Stomach (tissue), 9 donors: ENCODE results near the gene STX18. TPM values are rescaled to one million over a fixed set of nuclear protein-coding genes. Genes with fewer than 3 reads are reported as not detected.

Source experiments
- DNase-seq, 2 donors: peaks; one replicate each; pipeline versions ENCODE4 v3.0.0 to v3.0.0-alpha.2; 2013 to 2019
- H3K27ac ChIP-seq, 5 donors: fragments of 200-600 bp in 4 of 5; sonication (generic) in 4 of 5; one replicate each; pipeline ENCODE4 v1.5.1; 2013 to 2019; ENCODE audit warnings: mild to moderate bottlenecking in 1 of 5, moderate library complexity in 1 of 5
- H3K27me3 ChIP-seq, 3 donors: fragments of 200-600 bp; sonication (generic); one replicate each; pipeline ENCODE4 v1.5.1; 2017 to 2019; ENCODE audit warnings: mixed run types in 1 of 3
- H3K36me3 ChIP-seq, 4 donors: fragments of 200-600 bp; sonication (generic); 1 replicate in 3 of 4; 2 replicates in 1 of 4; pipeline ENCODE4 v1.5.1; 2016 to 2019
- H3K4me1 ChIP-seq, 4 donors: fragments of 200-600 bp; sonication (generic); one replicate each; pipeline ENCODE4 v1.5.1; 2016 to 2019
- H3K4me3 ChIP-seq, 4 donors: fragments of 200-600 bp; sonication (generic) in 3 of 4; one replicate each; pipeline ENCODE4 v1.5.1; 2016 to 2019; ENCODE audit warnings: mild to moderate bottlenecking in 1 of 4
- H3K9me3 ChIP-seq, 4 donors: fragments of 200-600 bp; sonication (generic); one replicate each; pipeline ENCODE4 v1.5.1; 2016 to 2019
- EP300 ChIP-seq: sonication (generic); formaldehyde crosslinking; IDR thresholded peaks from one replicate; pipeline ENCODE4 v1.6.1; 2017; ENCODE audit warnings: antibody characterized with exemption
- POLR2A ChIP-seq, 4 donors: fragments of 450-650 bp; IDR thresholded peaks; one replicate each; pipeline ENCODE4 v1.6.1; 2016; ENCODE audit warnings: antibody characterized with exemption in 4 of 4, control low read depth in 2 of 4, mild to moderate bottlenecking in 1 of 4, moderate library complexity in 1 of 4
- POLR2AphosphoS5 ChIP-seq, 3 donors: sonication (generic); formaldehyde crosslinking; IDR thresholded peaks; one replicate each; pipeline ENCODE4 v1.6.1; 2016; ENCODE audit warnings: antibody characterized with exemption in 3 of 3
- WGBS, 5 donors: extraction: QIAGEN DNeasy Blood & Tissue Kit in 3 of 5; methylation state at CpG; one replicate each; pipeline versions ENCODE4 v1.1.5 to v1.1.7; 2013 to 2018; 5-methylcytosine and 5-hydroxymethylcytosine counted together
- intact Hi-C: fragments of 100-400 bp; cut with DNase I; formaldehyde crosslinking; loops from one replicate; pipeline ENCODE4 v1.15.1; 2023; ENCODE audit warnings: low total_unique reads
- polyA plus RNA-seq, 3 donors: library from polyadenylated mRNA; stranded (reverse); fragments of 200-250 nt; gene quantifications; one replicate each; pipeline ENCODE4 v1.2.3, GENCODE V29; 2013
- total RNA-seq, 5 donors: library from RNA; depleted of rRNA; stranded (reverse); fragments of >200 nt; gene quantifications; one replicate each; pipeline versions ENCODE4 v1.1.0 to v1.2.3, GENCODE V29; 2014 to 2016
- TF ChIP-seq, protein P1 (sequence below), 7 experiments: fragments of 450-650 bp in 4 of 7; fragments of 200-600 bp in 3 of 7; sonication (generic) in 3 of 7; IDR thresholded peaks; one replicate each; pipeline ENCODE4 v1.5.1; 2016 to 2019; ENCODE audit warnings: antibody characterized with exemption in 7 of 7, control low read depth in 2 of 7, mild to moderate bottlenecking in 1 of 7
- donor health status: healthy with polysubstance abuse.
- donor health status: Bipolar disorder and iron deficiency.
- donor health status: healthy.

The STX18 gene
- total and polyA plus RNA-seq, 8 donors, result 17.1 to 91.6 (median 26.3) TPM

- TF ChIP-seq POLR2AphosphoS5 (IDR thresholded peaks at IDR 0.05) (no peak), POLR2A (IDR thresholded peaks at IDR 0.05) (no peak), EP300 (no peak)
- TF ChIP-seq, protein P1, sequence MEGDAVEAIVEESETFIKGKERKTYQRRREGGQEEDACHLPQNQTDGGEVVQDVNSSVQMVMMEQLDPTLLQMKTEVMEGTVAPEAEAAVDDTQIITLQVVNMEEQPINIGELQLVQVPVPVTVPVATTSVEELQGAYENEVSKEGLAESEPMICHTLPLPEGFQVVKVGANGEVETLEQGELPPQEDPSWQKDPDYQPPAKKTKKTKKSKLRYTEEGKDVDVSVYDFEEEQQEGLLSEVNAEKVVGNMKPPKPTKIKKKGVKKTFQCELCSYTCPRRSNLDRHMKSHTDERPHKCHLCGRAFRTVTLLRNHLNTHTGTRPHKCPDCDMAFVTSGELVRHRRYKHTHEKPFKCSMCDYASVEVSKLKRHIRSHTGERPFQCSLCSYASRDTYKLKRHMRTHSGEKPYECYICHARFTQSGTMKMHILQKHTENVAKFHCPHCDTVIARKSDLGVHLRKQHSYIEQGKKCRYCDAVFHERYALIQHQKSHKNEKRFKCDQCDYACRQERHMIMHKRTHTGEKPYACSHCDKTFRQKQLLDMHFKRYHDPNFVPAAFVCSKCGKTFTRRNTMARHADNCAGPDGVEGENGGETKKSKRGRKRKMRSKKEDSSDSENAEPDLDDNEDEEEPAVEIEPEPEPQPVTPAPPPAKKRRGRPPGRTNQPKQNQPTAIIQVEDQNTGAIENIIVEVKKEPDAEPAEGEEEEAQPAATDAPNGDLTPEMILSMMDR (IDR thresholded peaks at IDR 0.05), result no peak
- no peaks in the 10 kb centered on the region for H3K27me3 ChIP-seq
- intact Hi-C loops, result no loop called here
- H3K4me1 ChIP-seq, result no peaks in the 10 kb centered on the region
- H3K36me3 ChIP-seq, result peaks cover 41 to 98% (median 94%) of the 10 kb centered on the region in 4 donors
- no peak overlapping the region for H3K27ac ChIP-seq
- DNase-seq, result peak in 1 of 2 donors; percentile 16
- H3K9me3 ChIP-seq, result no peaks in the 10 kb centered on the region
- no peak overlapping the region for H3K4me3 ChIP-seq
- WGBS, 5 donors, result 94 to 97% (median 97%) methylated on average over 12 of the region's 12 CpGs
Observed at GRCh38 chr4:4419896-4420295, 122.0 kb downstream of the STX18 start.

- DNase-seq, result peak in 1 of 2 donors; percentile 20
- Histone ChIP-seq H3K27ac (no peak overlapping the region), H3K4me1 (no peaks in the 10 kb centered on the region), H3K4me3 (no peak overlapping the region), H3K27me3 (no peaks in the 10 kb centered on the region), H3K36me3 (peaks cover 33 to 88% (median 84%) of the 10 kb centered on the region in 4 donors), H3K9me3 (no peaks in the 10 kb centered on the region)
- TF ChIP-seq, protein P1 (IDR thresholded peaks at IDR 0.05), result no peak
- TF ChIP-seq EP300 (no peak), POLR2AphosphoS5 (IDR thresholded peaks at IDR 0.05) (no peak), POLR2A (IDR thresholded peaks at IDR 0.05) (no peak)
- 75 to 93% (median 83%) methylated on average over 18 to 19 of the region's 19 CpGs for WGBS, 5 donors
- intact Hi-C loops, result no loop called here
Observed at GRCh38 chr4:4418676-4419390, 123.0 kb downstream of the STX18 start.

DNA sequence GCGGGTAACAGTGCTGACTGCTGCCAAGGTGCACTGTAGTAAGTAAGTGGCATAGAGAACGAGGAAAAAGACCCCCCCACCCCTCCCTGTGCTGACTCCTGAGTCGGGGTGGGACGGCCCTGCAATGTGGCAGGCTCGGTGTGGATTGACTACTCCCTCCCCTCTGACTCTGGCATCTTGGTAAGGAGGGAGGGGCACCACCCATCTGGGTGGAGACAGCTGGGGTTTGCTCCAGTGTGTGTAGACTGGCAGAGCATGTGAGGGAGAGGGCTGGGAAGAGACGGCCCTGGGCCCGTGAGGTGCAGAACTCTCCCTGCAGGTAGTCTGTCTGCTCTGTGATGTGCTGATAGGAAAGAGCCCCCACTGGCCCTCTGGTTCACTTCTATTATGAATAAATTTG, 124.0 kb downstream of the STX18 start:
- H3K4me1 ChIP-seq, result no peaks in the 10 kb centered on the region
- intact Hi-C loops, result no loop called here
- no peaks in the 10 kb centered on the region for H3K9me3 ChIP-seq
- no peaks in the 10 kb centered on the region for H3K27me3 ChIP-seq
- DNase-seq, result peak in 1 of 2 donors; percentile 17
- H3K36me3 ChIP-seq, result peaks cover 24 to 78% (median 74%) of the 10 kb centered on the region in 4 donors
- WGBS, 5 donors, result 67 to 80% (median 76%) methylated on average over 7 of the region's 7 CpGs
- TF ChIP-seq POLR2A (IDR thresholded peaks at IDR 0.05) (no peak), POLR2AphosphoS5 (IDR thresholded peaks at IDR 0.05) (no peak), EP300 (no peak)
- TF ChIP-seq, protein P1 (IDR thresholded peaks at IDR 0.05), result no peak
- H3K4me3 ChIP-seq, result no peak overlapping the region
- H3K27ac ChIP-seq, result no peak overlapping the region

- no peak overlapping the region for H3K4me3 ChIP-seq
- no peaks in the 10 kb centered on the region for H3K4me1 ChIP-seq
- no peak for DNase-seq
- TF ChIP-seq POLR2AphosphoS5 (IDR thresholded peaks at IDR 0.05) (no peak), POLR2A (IDR thresholded peaks at IDR 0.05) (no peak), EP300 (no peak)
- TF ChIP-seq, protein P1 (IDR thresholded peaks at IDR 0.05), result no peak
- peaks cover 23 to 69% (median 65%) of the 10 kb centered on the region in 4 donors for H3K36me3 ChIP-seq
- WGBS, 5 donors, result 87 to 97% (median 96%) methylated on average over 11 of the region's 11 CpGs
- H3K9me3 ChIP-seq, result no peaks in the 10 kb centered on the region
- no peaks in the 10 kb centered on the region for H3K27me3 ChIP-seq
- intact Hi-C loops, result no loop called here
- H3K27ac ChIP-seq, result no peak overlapping the region
Observed at GRCh38 chr4:4416981-4417380, 124.9 kb downstream of the STX18 start.
